ENCODE data around the gene AIDA. TPM values are rescaled to one million over a fixed set of nuclear protein-coding genes. Genes with fewer than 3 reads are reported as not detected.
"Not testable (repeated sequence)": the region's sequence is repeated elsewhere in the genome, so short reads cannot be mapped to it uniquely, and the experiment has no call there.

AIDA gene
- total and polyA plus RNA-seq, 12 donors, result 29.5 to 68.4 (median 43.6) TPM

- ATAC-seq (no peak), DNase-seq (no peak)
- intact Hi-C loops (cut with DNase I), result no loop called here
- H3K9me3 ChIP-seq, result no peaks in the 10 kb centered on the region
- peak in 1 of 9 donors; percentile 16 for TF ChIP-seq CTCF (IDR thresholded peaks at IDR 0.05)
- H3K4me1 ChIP-seq, result peaks cover 0 to 11% (median 0%) of the 10 kb centered on the region in 9 donors
- no peak overlapping the region for H3K4me3 ChIP-seq
- no peaks in the 10 kb centered on the region for H3K36me3 ChIP-seq
- peaks cover 0 to 4% (median 0%) of the 10 kb centered on the region in 7 donors for H3K27me3 ChIP-seq
- H3K27ac ChIP-seq, result no peak overlapping the region
Measured at GRCh38 chr1:222749927-222750326, 37.6 kb upstream of the AIDA start.

DNA sequence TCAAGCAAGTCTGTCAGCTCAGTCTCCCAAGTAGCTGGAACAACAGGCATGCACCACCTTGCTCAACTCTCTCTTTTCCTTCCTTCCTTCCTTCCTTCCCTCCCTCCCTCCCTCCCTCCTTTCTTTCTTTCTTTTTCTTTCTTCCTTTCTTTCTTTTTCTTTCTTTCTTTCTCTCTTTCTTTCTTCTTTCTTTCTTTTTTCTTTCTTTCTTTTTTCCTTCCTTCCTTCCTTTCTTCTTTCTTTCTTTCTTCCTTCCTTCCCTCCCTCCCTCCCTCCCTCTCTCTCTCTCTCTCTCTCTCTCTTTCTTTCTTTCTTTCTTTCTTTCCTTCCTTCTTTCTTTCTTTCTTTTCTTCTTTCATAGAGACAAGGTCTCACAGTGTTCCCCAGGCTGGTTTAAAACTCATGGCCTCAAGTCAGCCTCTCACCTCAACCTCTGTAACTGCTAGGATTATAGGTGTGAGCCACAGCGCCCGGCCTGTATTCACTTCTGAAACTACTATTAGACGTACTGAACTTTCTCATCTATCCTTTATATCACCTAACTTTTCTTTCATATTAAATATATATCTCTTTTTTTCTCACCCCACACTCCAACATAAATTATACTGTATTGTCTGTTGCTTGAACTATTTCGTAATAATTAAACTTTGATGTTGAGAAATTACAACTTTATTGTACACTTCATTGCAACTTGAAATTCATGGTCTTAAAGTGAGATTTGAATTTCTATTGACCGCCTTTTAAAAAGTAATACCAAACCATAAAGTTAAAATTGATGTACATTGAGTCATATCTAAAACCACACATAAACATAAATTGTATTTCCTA lies 29.6 kb upstream of the AIDA start:
- H3K27ac ChIP-seq, H3K4me3 ChIP-seq, H3K27me3 ChIP-seq, H3K4me1 ChIP-seq, H3K36me3 ChIP-seq, ATAC-seq, DNase-seq, H3K9me3 ChIP-seq: not testable (repeated sequence)
- 94 to 97% methylated on average over 5 of the region's 5 CpGs for WGBS, 2 donors
- intact Hi-C loops (cut with DNase I), result loop anchor here in 1 of 10 donors (5.0 kb wide), 1 partner anchor 345 kb away; no protein-coding TSS in a partner anchor

DNA sequence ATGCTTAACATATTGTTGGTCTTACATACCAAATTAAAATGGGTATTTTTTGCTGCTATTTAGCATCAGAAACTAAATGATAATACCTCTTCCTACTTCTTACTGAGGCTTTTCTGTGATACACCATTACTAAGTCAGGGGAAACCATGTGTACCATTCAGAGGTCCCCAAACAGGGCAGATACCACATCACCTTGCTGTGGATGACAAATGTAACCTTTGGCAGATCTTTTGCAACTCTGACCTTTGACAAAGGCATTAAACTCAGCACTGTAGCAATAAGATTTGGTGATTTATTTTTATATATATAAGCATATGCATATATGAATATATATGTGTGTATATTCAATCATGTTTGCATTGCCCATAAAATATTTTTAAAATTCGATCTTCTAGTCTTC lies 27.6 kb upstream of the AIDA start:
- Histone ChIP-seq H3K27ac (no peak overlapping the region), H3K9me3 (no peaks in the 10 kb centered on the region), H3K4me3 (no peak overlapping the region), H3K4me1 (no peaks in the 10 kb centered on the region), H3K27me3 (no peaks in the 10 kb centered on the region), H3K36me3 (peaks cover 0 to 22% (median 6%) of the 10 kb centered on the region in 9 donors)
- no peak for ATAC-seq
- WGBS, 2 donors, result 78 to 91% methylated on average over 1 of the region's 1 CpG
- DNase-seq, result no peak
- no peak for TF ChIP-seq CTCF (IDR thresholded peaks at IDR 0.05)
- intact Hi-C loops (cut with DNase I), result loop anchor here in 6 of 10 donors (1.0 to 5.0 kb wide), 5 partner anchors 341 to 382 kb away; no protein-coding TSS in a partner anchor

DNA sequence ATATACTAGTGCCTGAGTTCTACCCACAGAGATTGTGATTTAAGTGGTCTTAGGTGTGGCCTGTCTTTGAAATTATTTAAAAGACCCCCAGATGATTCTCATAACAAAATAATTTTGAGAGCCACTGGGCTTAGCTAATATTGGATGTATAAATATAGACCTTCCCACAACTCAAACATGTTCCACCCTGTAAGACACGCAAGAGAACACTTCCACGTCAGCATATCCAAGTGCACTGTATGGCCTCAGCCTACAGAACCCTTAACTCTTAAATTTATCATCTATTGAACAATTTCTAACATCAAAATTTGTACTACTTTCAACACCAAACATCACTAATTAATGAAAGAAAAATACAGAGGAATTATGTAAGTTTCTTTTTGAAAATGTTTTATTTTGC lies 27.2 kb upstream of the AIDA start:
- DNase-seq, result no peak
- H3K4me3 ChIP-seq, result no peak overlapping the region
- peaks cover 0 to 27% (median 10%) of the 10 kb centered on the region in 9 donors for H3K36me3 ChIP-seq
- 87 to 88% methylated on average over 2 of the region's 2 CpGs for WGBS, 2 donors
- peak in 2 of 8 donors; percentile 49 for ATAC-seq
- no peak for TF ChIP-seq CTCF (IDR thresholded peaks at IDR 0.05)
- H3K9me3 ChIP-seq, result no peaks in the 10 kb centered on the region
- H3K27ac ChIP-seq, result no peak overlapping the region
- no peaks in the 10 kb centered on the region for H3K27me3 ChIP-seq
- H3K4me1 ChIP-seq, result no peaks in the 10 kb centered on the region
- intact Hi-C loops (cut with DNase I), result loop anchor here in 5 of 10 donors (1.0 to 5.0 kb wide), 4 partner anchors 341 to 383 kb away; no protein-coding TSS in a partner anchor

DNA sequence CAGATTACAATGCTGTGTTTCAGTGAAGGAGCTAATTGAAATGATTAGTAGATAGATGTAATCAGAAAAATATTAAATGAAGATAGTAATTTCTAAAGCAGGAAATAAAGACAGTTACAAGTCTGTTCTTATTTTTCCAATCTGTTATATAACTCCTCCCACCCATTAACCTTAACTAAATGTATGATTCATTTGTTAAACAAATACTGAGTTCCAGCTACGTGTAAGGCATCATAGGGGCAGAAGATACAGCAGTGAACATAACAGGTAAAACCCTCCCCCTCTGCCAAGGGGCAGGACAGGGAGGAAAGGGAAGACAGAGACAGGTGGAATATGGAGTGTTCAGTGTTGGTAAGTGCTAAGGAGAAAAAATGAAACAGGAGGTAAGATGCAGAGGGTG lies 24.7 kb upstream of the AIDA start, which contains the start of gene FAM177B:
Gene FAM177B, plus strand, starts transcription at position 231 of the 400 bp plus-strand sequence. CDS start 9,344 bp downstream, outside the sequence.
- TF ChIP-seq CTCF (IDR thresholded peaks at IDR 0.05), result no peak
- no peaks in the 10 kb centered on the region for H3K9me3 ChIP-seq
- H3K4me1 ChIP-seq, result no peaks in the 10 kb centered on the region
- 74 to 80% methylated on average over 1 of the region's 1 CpG for WGBS, 2 donors
- H3K27me3 ChIP-seq, result no peaks in the 10 kb centered on the region
- ATAC-seq (no peak), DNase-seq (no peak)
- H3K27ac ChIP-seq, result no peak within 1 kb of the TSS
- intact Hi-C loops (cut with DNase I), result loop anchor here in 4 of 10 donors (2.0 to 5.0 kb wide), 3 partner anchors 345 to 385 kb away; no protein-coding TSS in a partner anchor
- H3K36me3 ChIP-seq, result peaks cover 0 to 52% (median 27%) of the 10 kb centered on the region in 9 donors
- no peak within 1 kb of the TSS for H3K4me3 ChIP-seq
